Measurements from ENCODE around the gene LRBA. TPM values are rescaled to one million over a fixed set of nuclear protein-coding genes. Genes with fewer than 3 reads are reported as not detected.

Gene LRBA
- total and polyA plus RNA-seq, 4 donors: 8.2 to 69.8 (median 32.8) TPM

GRCh38 chr4:150739591-150739990 is 275.5 kb downstream of the LRBA start:
- TF ChIP-seq YY1 (IDR thresholded peaks at IDR 0.05): no peak
- TF ChIP-seq EGR1 (IDR thresholded peaks at IDR 0.05; ENCODE audit: low read depth in 2 of 2): no peak
- no peak for TF ChIP-seq CTCF (IDR thresholded peaks at IDR 0.05; ENCODE audit: low read depth, low read length, missing input control)
- TF ChIP-seq TAF1 (conservative IDR thresholded peaks at IDR 0.05): no peak
- TF ChIP-seq FOXA1 (IDR thresholded peaks at IDR 0.05): no peak
- no peak for TF ChIP-seq MAX (IDR thresholded peaks at IDR 0.05)
- no peak for TF ChIP-seq JUND (IDR thresholded peaks at IDR 0.05)
- no peak for TF ChIP-seq RAD21 (IDR thresholded peaks at IDR 0.05)
- no peak for TF ChIP-seq FOXA2 (IDR thresholded peaks at IDR 0.05)
- no peak for TF ChIP-seq ATF3 (IDR thresholded peaks at IDR 0.05)
- TF ChIP-seq HNF4G (IDR thresholded peaks at IDR 0.05): no peak
- no peak for TF ChIP-seq REST (IDR thresholded peaks at IDR 0.05)
- no peak for TF ChIP-seq GABPA (IDR thresholded peaks at IDR 0.05 in 1 of 2, conservative IDR thresholded peaks at IDR 0.05 in 1 of 2)
- no peak for TF ChIP-seq NR2F2 (IDR thresholded peaks at IDR 0.05)
- no peak for TF ChIP-seq SP1 (IDR thresholded peaks at IDR 0.05)
- TF ChIP-seq RXRA (IDR thresholded peaks at IDR 0.05): no peak
- no peak for TF ChIP-seq HNF4A (conservative IDR thresholded peaks at IDR 0.05)
- no peak for TF ChIP-seq ZBTB33 (IDR thresholded peaks at IDR 0.05)
- WGBS: 91% methylated on average over 3 of the region's 3 CpGs
- Histone ChIP-seq H3K4me3 (ENCODE audit: low read depth in 1 of 3, low read length in 3 of 3) (no peak overlapping the region), H3K9me3 (ENCODE audit: control insufficient read depth in 4 of 4, low read length in 3 of 4) (no peaks in the 10 kb centered on the region), H3K4me1 (ENCODE audit: control insufficient read depth in 4 of 4, insufficient read depth in 4 of 4, low read length in 3 of 4) (no peaks in the 10 kb centered on the region), H3K27ac (ENCODE audit: low read depth in 1 of 2, low read length in 2 of 2) (no peak overlapping the region), H3K9ac (ENCODE audit: low read depth in 1 of 2, low read length in 2 of 2) (no peak overlapping the region), H3K27me3 (ENCODE audit: control insufficient read depth in 4 of 4, insufficient read depth in 4 of 4, low read length in 3 of 4) (no peaks in the 10 kb centered on the region), H3K36me3 (ENCODE audit: control insufficient read depth in 4 of 4, insufficient read depth in 3 of 4, low read depth in 1 of 4, low read length in 3 of 4) (no peaks in the 10 kb centered on the region)
- no peak for DNase-seq (ENCODE audit: low spot score)

Data from liver (tissue), 9 donors.